ENCODE results near the gene ACOT8. TPM values are rescaled to one million over a fixed set of nuclear protein-coding genes. Genes with fewer than 3 reads are reported as not detected.

The ACOT8 gene
- total and polyA plus RNA-seq, 2 of the 8 experiments (the other 6 are each of a cell fraction or from before 2014, with no cell fraction given): 37.6 to 88.8 TPM

DNA sequence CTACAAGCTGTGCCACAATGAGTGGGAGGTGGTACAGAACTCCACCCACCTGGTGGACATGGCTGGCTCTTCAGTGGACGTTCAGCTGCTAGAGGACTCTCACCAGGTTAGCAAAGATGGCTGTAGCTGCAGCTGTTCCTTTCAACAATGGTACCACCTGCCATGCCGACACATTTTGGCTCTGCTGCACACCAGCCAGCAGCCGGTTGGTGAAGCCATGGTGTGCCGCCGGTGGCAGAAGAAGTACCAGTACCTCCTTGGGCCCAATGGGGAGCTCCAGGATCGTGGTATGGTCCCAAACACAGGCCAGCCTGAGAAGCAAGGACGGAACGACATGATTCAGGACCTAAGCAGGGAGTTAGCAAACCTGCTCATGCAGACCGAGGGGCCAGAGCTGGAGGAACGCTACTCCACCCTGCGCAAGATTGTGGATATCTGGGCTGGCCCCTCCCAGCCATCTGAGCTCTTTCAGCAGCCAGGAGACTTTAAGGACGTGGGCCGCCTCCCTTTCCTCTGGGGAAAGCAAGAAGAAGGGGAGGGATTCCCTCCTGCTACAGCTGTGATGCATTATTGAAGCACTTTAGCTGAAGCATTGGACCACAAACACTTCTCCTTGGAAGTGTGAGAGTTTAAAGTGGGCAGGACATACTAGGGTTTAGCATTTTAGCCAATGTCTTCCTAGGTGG lies 21.0 kb upstream of the ACOT8 start (continued):
- TF ChIP-seq, protein P1, sequence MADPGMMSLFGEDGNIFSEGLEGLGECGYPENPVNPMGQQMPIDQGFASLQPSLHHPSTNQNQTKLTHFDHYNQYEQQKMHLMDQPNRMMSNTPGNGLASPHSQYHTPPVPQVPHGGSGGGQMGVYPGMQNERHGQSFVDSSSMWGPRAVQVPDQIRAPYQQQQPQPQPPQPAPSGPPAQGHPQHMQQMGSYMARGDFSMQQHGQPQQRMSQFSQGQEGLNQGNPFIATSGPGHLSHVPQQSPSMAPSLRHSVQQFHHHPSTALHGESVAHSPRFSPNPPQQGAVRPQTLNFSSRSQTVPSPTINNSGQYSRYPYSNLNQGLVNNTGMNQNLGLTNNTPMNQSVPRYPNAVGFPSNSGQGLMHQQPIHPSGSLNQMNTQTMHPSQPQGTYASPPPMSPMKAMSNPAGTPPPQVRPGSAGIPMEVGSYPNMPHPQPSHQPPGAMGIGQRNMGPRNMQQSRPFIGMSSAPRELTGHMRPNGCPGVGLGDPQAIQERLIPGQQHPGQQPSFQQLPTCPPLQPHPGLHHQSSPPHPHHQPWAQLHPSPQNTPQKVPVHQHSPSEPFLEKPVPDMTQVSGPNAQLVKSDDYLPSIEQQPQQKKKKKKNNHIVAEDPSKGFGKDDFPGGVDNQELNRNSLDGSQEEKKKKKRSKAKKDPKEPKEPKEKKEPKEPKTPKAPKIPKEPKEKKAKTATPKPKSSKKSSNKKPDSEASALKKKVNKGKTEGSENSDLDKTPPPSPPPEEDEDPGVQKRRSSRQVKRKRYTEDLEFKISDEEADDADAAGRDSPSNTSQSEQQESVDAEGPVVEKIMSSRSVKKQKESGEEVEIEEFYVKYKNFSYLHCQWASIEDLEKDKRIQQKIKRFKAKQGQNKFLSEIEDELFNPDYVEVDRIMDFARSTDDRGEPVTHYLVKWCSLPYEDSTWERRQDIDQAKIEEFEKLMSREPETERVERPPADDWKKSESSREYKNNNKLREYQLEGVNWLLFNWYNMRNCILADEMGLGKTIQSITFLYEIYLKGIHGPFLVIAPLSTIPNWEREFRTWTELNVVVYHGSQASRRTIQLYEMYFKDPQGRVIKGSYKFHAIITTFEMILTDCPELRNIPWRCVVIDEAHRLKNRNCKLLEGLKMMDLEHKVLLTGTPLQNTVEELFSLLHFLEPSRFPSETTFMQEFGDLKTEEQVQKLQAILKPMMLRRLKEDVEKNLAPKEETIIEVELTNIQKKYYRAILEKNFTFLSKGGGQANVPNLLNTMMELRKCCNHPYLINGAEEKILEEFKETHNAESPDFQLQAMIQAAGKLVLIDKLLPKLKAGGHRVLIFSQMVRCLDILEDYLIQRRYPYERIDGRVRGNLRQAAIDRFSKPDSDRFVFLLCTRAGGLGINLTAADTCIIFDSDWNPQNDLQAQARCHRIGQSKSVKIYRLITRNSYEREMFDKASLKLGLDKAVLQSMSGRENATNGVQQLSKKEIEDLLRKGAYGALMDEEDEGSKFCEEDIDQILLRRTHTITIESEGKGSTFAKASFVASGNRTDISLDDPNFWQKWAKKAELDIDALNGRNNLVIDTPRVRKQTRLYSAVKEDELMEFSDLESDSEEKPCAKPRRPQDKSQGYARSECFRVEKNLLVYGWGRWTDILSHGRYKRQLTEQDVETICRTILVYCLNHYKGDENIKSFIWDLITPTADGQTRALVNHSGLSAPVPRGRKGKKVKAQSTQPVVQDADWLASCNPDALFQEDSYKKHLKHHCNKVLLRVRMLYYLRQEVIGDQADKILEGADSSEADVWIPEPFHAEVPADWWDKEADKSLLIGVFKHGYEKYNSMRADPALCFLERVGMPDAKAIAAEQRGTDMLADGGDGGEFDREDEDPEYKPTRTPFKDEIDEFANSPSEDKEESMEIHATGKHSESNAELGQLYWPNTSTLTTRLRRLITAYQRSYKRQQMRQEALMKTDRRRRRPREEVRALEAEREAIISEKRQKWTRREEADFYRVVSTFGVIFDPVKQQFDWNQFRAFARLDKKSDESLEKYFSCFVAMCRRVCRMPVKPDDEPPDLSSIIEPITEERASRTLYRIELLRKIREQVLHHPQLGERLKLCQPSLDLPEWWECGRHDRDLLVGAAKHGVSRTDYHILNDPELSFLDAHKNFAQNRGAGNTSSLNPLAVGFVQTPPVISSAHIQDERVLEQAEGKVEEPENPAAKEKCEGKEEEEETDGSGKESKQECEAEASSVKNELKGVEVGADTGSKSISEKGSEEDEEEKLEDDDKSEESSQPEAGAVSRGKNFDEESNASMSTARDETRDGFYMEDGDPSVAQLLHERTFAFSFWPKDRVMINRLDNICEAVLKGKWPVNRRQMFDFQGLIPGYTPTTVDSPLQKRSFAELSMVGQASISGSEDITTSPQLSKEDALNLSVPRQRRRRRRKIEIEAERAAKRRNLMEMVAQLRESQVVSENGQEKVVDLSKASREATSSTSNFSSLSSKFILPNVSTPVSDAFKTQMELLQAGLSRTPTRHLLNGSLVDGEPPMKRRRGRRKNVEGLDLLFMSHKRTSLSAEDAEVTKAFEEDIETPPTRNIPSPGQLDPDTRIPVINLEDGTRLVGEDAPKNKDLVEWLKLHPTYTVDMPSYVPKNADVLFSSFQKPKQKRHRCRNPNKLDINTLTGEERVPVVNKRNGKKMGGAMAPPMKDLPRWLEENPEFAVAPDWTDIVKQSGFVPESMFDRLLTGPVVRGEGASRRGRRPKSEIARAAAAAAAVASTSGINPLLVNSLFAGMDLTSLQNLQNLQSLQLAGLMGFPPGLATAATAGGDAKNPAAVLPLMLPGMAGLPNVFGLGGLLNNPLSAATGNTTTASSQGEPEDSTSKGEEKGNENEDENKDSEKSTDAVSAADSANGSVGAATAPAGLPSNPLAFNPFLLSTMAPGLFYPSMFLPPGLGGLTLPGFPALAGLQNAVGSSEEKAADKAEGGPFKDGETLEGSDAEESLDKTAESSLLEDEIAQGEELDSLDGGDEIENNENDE (IDR thresholded peaks at IDR 0.05; ENCODE audit: insufficient replicate concordance, low read length): no peak
- TF ChIP-seq USF2 (IDR thresholded peaks at IDR 0.05; ENCODE audit: low read length) (no peak), KDM4A (IDR thresholded peaks at IDR 0.05; ENCODE audit: low read depth, low read length, severe bottlenecking) (no peak), TEAD4 (IDR thresholded peaks at IDR 0.05; ENCODE audit: low read depth, low read length) (no peak), HDAC6 (IDR thresholded peaks at IDR 0.05; ENCODE audit: low read depth, low read length) (no peak)
- TF ChIP-seq, protein P2, sequence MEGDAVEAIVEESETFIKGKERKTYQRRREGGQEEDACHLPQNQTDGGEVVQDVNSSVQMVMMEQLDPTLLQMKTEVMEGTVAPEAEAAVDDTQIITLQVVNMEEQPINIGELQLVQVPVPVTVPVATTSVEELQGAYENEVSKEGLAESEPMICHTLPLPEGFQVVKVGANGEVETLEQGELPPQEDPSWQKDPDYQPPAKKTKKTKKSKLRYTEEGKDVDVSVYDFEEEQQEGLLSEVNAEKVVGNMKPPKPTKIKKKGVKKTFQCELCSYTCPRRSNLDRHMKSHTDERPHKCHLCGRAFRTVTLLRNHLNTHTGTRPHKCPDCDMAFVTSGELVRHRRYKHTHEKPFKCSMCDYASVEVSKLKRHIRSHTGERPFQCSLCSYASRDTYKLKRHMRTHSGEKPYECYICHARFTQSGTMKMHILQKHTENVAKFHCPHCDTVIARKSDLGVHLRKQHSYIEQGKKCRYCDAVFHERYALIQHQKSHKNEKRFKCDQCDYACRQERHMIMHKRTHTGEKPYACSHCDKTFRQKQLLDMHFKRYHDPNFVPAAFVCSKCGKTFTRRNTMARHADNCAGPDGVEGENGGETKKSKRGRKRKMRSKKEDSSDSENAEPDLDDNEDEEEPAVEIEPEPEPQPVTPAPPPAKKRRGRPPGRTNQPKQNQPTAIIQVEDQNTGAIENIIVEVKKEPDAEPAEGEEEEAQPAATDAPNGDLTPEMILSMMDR (IDR thresholded peaks at IDR 0.05; ENCODE audit: control extremely low read depth in 1 of 3, insufficient read depth in 1 of 3, low read depth in 1 of 3, low read length in 3 of 3): no peak

Measured in H1 (cell line).